ENCODE measurements around the gene LIAS. TPM values are rescaled to one million over a fixed set of nuclear protein-coding genes. Genes with fewer than 3 reads are reported as not detected.
"Not testable (repeated sequence)": the region's sequence is repeated elsewhere in the genome, so short reads cannot be mapped to it uniquely, and the experiment has no call there.

Gene LIAS
- polyA plus RNA-seq, 1 donor (not counting 4 experiments of a cell fraction or from before 2014, with no cell fraction given), result 20.6 TPM

DNA sequence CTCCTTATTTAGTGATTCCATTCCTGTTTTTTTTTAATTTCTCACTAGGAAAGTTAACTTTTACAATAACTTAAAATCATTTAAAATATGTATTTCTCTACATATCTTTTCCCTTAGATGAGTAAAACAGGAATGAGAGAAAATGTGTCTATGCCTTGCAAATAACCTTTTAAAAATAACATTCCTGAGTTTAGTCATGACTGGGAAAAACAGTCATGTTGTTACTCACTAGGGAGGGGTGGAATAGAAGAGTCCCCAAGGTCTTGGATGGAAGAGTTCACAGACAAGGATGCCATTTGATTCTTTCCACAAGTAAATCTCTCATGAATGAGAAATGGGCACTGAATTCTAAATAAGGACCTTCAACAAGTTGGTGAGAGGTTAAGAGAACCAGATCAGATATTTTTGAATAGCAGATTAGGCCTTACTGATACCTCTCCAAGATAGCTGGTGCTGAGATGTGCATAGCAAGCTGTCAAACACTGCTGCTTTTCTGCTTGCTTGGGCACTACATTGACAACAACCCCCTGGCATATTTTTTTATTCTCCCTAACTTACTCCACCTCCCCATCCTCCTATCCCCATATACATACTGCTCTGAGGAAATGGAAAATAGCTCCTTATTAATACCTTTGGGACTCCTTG lies 43.3 kb downstream of the LIAS start:
- H3K9me1 ChIP-seq (ENCODE audit: control insufficient read depth, extremely low read depth, insufficient read depth, low read length), result no peaks in the 10 kb centered on the region
- H3K9ac ChIP-seq (ENCODE audit: control insufficient read depth, extremely low read depth, insufficient read depth, low read length), result no peak overlapping the region
- H3K27me3 ChIP-seq (ENCODE audit: control insufficient read depth, extremely low read depth, insufficient read depth, low read length), result no peaks in the 10 kb centered on the region
- H3K4me1 ChIP-seq (ENCODE audit: control insufficient read depth, extremely low read depth, insufficient read depth, low read length), result no peaks in the 10 kb centered on the region
- H3K79me2 ChIP-seq (ENCODE audit: control insufficient read depth, insufficient read depth, low read length), result no peaks in the 10 kb centered on the region
- dilution Hi-C loops (cut with MboI; ENCODE audit: extremely low pct_ligation_motif_present, low sequenced_read_pairs), result no loop called here
- peaks cover 13 to 20% of the 10 kb centered on the region in 2 experiments for H3K36me3 ChIP-seq (ENCODE audit: control insufficient read depth in 2 of 2, extremely low read depth in 1 of 2, insufficient read depth in 2 of 2, low read length in 2 of 2)
- peak; percentile 58 for FAIRE-seq
- no peak overlapping the region for H3K4me3 ChIP-seq (ENCODE audit: control insufficient read depth in 2 of 3, extremely low read depth in 1 of 3, insufficient read depth in 2 of 3, low read depth in 1 of 3, low read length in 3 of 3)
- H4K20me1 ChIP-seq (ENCODE audit: control insufficient read depth, extremely low read depth, insufficient read depth, low read length), result no peaks in the 10 kb centered on the region
- H2AFZ ChIP-seq (ENCODE audit: control insufficient read depth, low read length), result no peak overlapping the region
- no peaks in the 10 kb centered on the region for H3K9me3 ChIP-seq (ENCODE audit: control insufficient read depth, low read depth, low read length)
- no peak for TF ChIP-seq EZH2 (IDR thresholded peaks at IDR 0.05; ENCODE audit: low read length)
- TF ChIP-seq, protein P1, sequence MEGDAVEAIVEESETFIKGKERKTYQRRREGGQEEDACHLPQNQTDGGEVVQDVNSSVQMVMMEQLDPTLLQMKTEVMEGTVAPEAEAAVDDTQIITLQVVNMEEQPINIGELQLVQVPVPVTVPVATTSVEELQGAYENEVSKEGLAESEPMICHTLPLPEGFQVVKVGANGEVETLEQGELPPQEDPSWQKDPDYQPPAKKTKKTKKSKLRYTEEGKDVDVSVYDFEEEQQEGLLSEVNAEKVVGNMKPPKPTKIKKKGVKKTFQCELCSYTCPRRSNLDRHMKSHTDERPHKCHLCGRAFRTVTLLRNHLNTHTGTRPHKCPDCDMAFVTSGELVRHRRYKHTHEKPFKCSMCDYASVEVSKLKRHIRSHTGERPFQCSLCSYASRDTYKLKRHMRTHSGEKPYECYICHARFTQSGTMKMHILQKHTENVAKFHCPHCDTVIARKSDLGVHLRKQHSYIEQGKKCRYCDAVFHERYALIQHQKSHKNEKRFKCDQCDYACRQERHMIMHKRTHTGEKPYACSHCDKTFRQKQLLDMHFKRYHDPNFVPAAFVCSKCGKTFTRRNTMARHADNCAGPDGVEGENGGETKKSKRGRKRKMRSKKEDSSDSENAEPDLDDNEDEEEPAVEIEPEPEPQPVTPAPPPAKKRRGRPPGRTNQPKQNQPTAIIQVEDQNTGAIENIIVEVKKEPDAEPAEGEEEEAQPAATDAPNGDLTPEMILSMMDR (optimal IDR thresholded peaks at IDR 0.05 in 1 of 3, IDR thresholded peaks at IDR 0.05 in 1 of 3, conservative IDR thresholded peaks at IDR 0.05 in 1 of 3; ENCODE audit: extremely low read depth in 1 of 3, insufficient read depth in 2 of 3, low read length in 3 of 3), result no peak
- H3K4me2 ChIP-seq (ENCODE audit: control insufficient read depth, extremely low read depth, insufficient read depth, low read depth, low read length), result no peak overlapping the region
- DNase-seq (ENCODE audit: low read depth, low spot score), result no peak
- H3K27ac ChIP-seq (ENCODE audit: control insufficient read depth, insufficient read depth, low read length), result no peak overlapping the region

DNA sequence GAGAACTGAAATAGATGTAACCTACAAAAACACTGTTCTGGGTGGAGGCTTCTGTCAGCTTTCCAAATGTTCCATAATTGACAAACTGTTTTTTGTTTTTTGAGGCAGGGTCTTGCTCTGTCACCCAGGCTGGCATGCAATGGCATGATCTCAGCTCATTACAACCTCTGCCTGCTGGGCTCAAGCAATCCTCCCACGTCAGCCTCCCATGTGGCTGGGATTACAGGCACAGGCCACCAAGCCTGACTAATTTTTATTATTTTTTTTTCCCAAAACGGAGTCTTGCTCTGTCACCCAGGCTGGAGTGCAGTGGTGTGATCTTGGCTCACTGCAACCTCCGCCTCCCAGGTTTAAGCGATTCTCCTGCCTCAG lies 43.8 kb downstream of the LIAS start:
- H3K79me2 ChIP-seq (ENCODE audit: control insufficient read depth, insufficient read depth, low read length); H3K9ac ChIP-seq (ENCODE audit: control insufficient read depth, extremely low read depth, insufficient read depth, low read length); H3K9me3 ChIP-seq (ENCODE audit: control insufficient read depth, low read depth, low read length); H3K4me2 ChIP-seq (ENCODE audit: control insufficient read depth, extremely low read depth, insufficient read depth, low read depth, low read length); H3K9me1 ChIP-seq (ENCODE audit: control insufficient read depth, extremely low read depth, insufficient read depth, low read length); H3K27me3 ChIP-seq (ENCODE audit: control insufficient read depth, extremely low read depth, insufficient read depth, low read length); H4K20me1 ChIP-seq (ENCODE audit: control insufficient read depth, extremely low read depth, insufficient read depth, low read length); H3K4me1 ChIP-seq (ENCODE audit: control insufficient read depth, extremely low read depth, insufficient read depth, low read length); dilution Hi-C loops (cut with MboI; ENCODE audit: extremely low pct_ligation_motif_present, low sequenced_read_pairs); FAIRE-seq; DNase-seq (ENCODE audit: low read depth, low spot score); H2AFZ ChIP-seq (ENCODE audit: control insufficient read depth, low read length); H3K27ac ChIP-seq (ENCODE audit: control insufficient read depth, insufficient read depth, low read length); H3K4me3 ChIP-seq (ENCODE audit: control insufficient read depth in 2 of 3, extremely low read depth in 1 of 3, insufficient read depth in 2 of 3, low read depth in 1 of 3, low read length in 3 of 3): not testable (repeated sequence)
- peaks cover 17 to 23% of the 10 kb centered on the region in 2 experiments for H3K36me3 ChIP-seq (ENCODE audit: control insufficient read depth in 2 of 2, extremely low read depth in 1 of 2, insufficient read depth in 2 of 2, low read length in 2 of 2)

GRCh38 chr4:39504538-39504937 lies 45.7 kb downstream of the LIAS start:
- peaks cover 19 to 30% of the 10 kb centered on the region in 2 experiments for H3K36me3 ChIP-seq (ENCODE audit: control insufficient read depth in 2 of 2, extremely low read depth in 1 of 2, insufficient read depth in 2 of 2, low read length in 2 of 2)
- H3K9ac ChIP-seq (ENCODE audit: control insufficient read depth, extremely low read depth, insufficient read depth, low read length), result no peak overlapping the region
- H3K27me3 ChIP-seq (ENCODE audit: control insufficient read depth, extremely low read depth, insufficient read depth, low read length), result no peaks in the 10 kb centered on the region
- no peaks in the 10 kb centered on the region for H3K9me3 ChIP-seq (ENCODE audit: control insufficient read depth, low read depth, low read length)
- TF ChIP-seq, protein P1 (optimal IDR thresholded peaks at IDR 0.05 in 1 of 3, IDR thresholded peaks at IDR 0.05 in 1 of 3, conservative IDR thresholded peaks at IDR 0.05 in 1 of 3; ENCODE audit: extremely low read depth in 1 of 3, insufficient read depth in 2 of 3, low read length in 3 of 3), result no peak
- no peak for TF ChIP-seq EZH2 (IDR thresholded peaks at IDR 0.05; ENCODE audit: low read length)
- no peak for DNase-seq (ENCODE audit: low read depth, low spot score)
- no peak overlapping the region for H3K4me2 ChIP-seq (ENCODE audit: control insufficient read depth, extremely low read depth, insufficient read depth, low read depth, low read length)
- FAIRE-seq, result no peak
- no peaks in the 10 kb centered on the region for H4K20me1 ChIP-seq (ENCODE audit: control insufficient read depth, extremely low read depth, insufficient read depth, low read length)
- no peaks in the 10 kb centered on the region for H3K9me1 ChIP-seq (ENCODE audit: control insufficient read depth, extremely low read depth, insufficient read depth, low read length)
- no peak overlapping the region for H3K4me3 ChIP-seq (ENCODE audit: control insufficient read depth in 2 of 3, extremely low read depth in 1 of 3, insufficient read depth in 2 of 3, low read depth in 1 of 3, low read length in 3 of 3)
- no peaks in the 10 kb centered on the region for H3K4me1 ChIP-seq (ENCODE audit: control insufficient read depth, extremely low read depth, insufficient read depth, low read length)
- no peak overlapping the region for H2AFZ ChIP-seq (ENCODE audit: control insufficient read depth, low read length)
- dilution Hi-C loops (cut with MboI; ENCODE audit: extremely low pct_ligation_motif_present, low sequenced_read_pairs), result no loop called here
- no peaks in the 10 kb centered on the region for H3K79me2 ChIP-seq (ENCODE audit: control insufficient read depth, insufficient read depth, low read length)
- no peak overlapping the region for H3K27ac ChIP-seq (ENCODE audit: control insufficient read depth, insufficient read depth, low read length)
